H9 (cell line): ENCODE results near the gene DOC2A. TPM values are rescaled to one million over a fixed set of nuclear protein-coding genes. Genes with fewer than 3 reads are reported as not detected.

ENCODE experiments used
- DNase-seq: peaks from one replicate; pipeline ENCODE4 v3.0.0-alpha.2; 2017
- H2AFZ ChIP-seq: one replicate; pipeline ENCODE4 v1.6.1; 2013; ENCODE audit warnings: mild to moderate bottlenecking, low read length, control low read depth, moderate library complexity
- H2AK5ac ChIP-seq: 2 replicates; pipeline ENCODE4 v1.6.1; 2013; ENCODE audit warnings: low read length, control low read depth, mixed read lengths; ENCODE audit not compliant: insufficient read length
- H2BK120ac ChIP-seq: one replicate; pipeline ENCODE4 v1.6.1; 2013; ENCODE audit warnings: low read depth, mild to moderate bottlenecking, low read length, control low read depth, inconsistent platforms; ENCODE audit not compliant: poor library complexity, severe bottlenecking
- H2BK12ac ChIP-seq: 2 replicates; pipeline ENCODE4 v1.6.1; 2013; ENCODE audit warnings: low read length, control low read depth, mixed read lengths, low read depth; ENCODE audit not compliant: insufficient read length
- H2BK15ac ChIP-seq: 2 replicates; pipeline ENCODE4 v1.6.1; 2013; ENCODE audit warnings: low read depth, low read length, control low read depth
- H2BK20ac ChIP-seq: one replicate; pipeline ENCODE4 v1.6.1; 2013; ENCODE audit warnings: low read depth, mild to moderate bottlenecking, low read length, control low read depth, inconsistent platforms; ENCODE audit not compliant: poor library complexity, severe bottlenecking
- H2BK5ac ChIP-seq: 2 replicates; pipeline ENCODE4 v1.6.1; 2013; ENCODE audit warnings: low read length, control low read depth, mixed read lengths; ENCODE audit not compliant: insufficient read length
- H3K14ac ChIP-seq: 2 replicates; pipeline ENCODE4 v1.6.1; 2013; ENCODE audit warnings: low read length, control low read depth; ENCODE audit not compliant: insufficient read depth
- H3K18ac ChIP-seq: 2 replicates; pipeline ENCODE4 v1.6.1; 2013; ENCODE audit warnings: low read depth, mild to moderate bottlenecking, mixed read lengths, low read length, control low read depth; ENCODE audit not compliant: insufficient read length
- H3K23ac ChIP-seq: 2 replicates; pipeline ENCODE4 v1.6.1; 2013; ENCODE audit warnings: low read length, control low read depth, mixed read lengths, low read depth; ENCODE audit not compliant: insufficient read length
- H3K23me2 ChIP-seq: 2 replicates; pipeline ENCODE4 v1.6.1; 2013; ENCODE audit warnings: low read depth, mild to moderate bottlenecking, mixed read lengths, low read length, control low read depth; ENCODE audit not compliant: insufficient read length, poor library complexity, severe bottlenecking
- H3K27ac ChIP-seq: 2 replicates; pipeline ENCODE4 v1.5.1; 2013; ENCODE audit warnings: low read length, control low read depth, mixed read lengths, low read depth; ENCODE audit not compliant: insufficient read length
- H3K27me3 ChIP-seq: 2 replicates; pipeline ENCODE4 v1.6.1; 2013; ENCODE audit warnings: low read length, control low read depth, inconsistent platforms; ENCODE audit not compliant: insufficient read depth
- H3K4ac ChIP-seq: 2 replicates; pipeline ENCODE4 v1.6.1; 2013; ENCODE audit warnings: low read depth, mild to moderate bottlenecking, control low read depth, inconsistent platforms, low read length, moderate library complexity
- H3K4me1 ChIP-seq: 2 replicates; pipeline ENCODE4 v1.6.1; 2013; ENCODE audit warnings: low read length, control low read depth, inconsistent platforms; ENCODE audit not compliant: insufficient read depth
- H3K4me2 ChIP-seq: 2 replicates; pipeline ENCODE4 v1.6.1; 2013; ENCODE audit warnings: low read length, control low read depth, mixed read lengths; ENCODE audit not compliant: insufficient read length, insufficient read depth
- H3K56ac ChIP-seq: 2 replicates; pipeline ENCODE4 v1.6.1; 2013; ENCODE audit warnings: low read depth, mild to moderate bottlenecking, mixed read lengths, low read length, control low read depth; ENCODE audit not compliant: insufficient read length
- H3K79me1 ChIP-seq: 2 replicates; pipeline ENCODE4 v1.6.1; 2013; ENCODE audit warnings: low read depth, mild to moderate bottlenecking, moderate library complexity, low read length, control low read depth, inconsistent platforms; ENCODE audit not compliant: insufficient read depth, poor library complexity, severe bottlenecking
- H3K79me2 ChIP-seq: 2 replicates; pipeline ENCODE4 v1.6.1; 2013; ENCODE audit warnings: low read length, control low read depth, inconsistent platforms; ENCODE audit not compliant: insufficient read depth
- H3K9ac ChIP-seq: 2 replicates; pipeline ENCODE4 v1.6.1; 2013; ENCODE audit warnings: low read length, control low read depth, mixed read lengths; ENCODE audit not compliant: insufficient read length; ENCODE audit errors: extremely low read depth
- H3K9me3 ChIP-seq: one replicate; pipeline ENCODE4 v1.6.1; 2013; ENCODE audit warnings: low read depth, low read length, inconsistent platforms; ENCODE audit not compliant: control insufficient read depth
- H3T11ph ChIP-seq: one replicate; pipeline ENCODE4 v1.6.1; 2013; ENCODE audit warnings: mild to moderate bottlenecking, low read length, control low read depth, inconsistent platforms
- H4K20me1 ChIP-seq: one replicate; pipeline ENCODE4 v1.6.1; 2013; ENCODE audit not compliant: control insufficient read depth, insufficient read length, insufficient read depth
- H4K5ac ChIP-seq: 2 replicates; pipeline ENCODE4 v1.6.1; 2013; ENCODE audit warnings: low read depth, mild to moderate bottlenecking, mixed read lengths, low read length, control low read depth; ENCODE audit not compliant: insufficient read length
- H4K8ac ChIP-seq: replicated peaks from 2 replicates; pipeline ENCODE4 v1.6.1; 2013; ENCODE audit warnings: low read length, control low read depth, mixed read lengths, low read depth; ENCODE audit not compliant: insufficient read length
- H4K91ac ChIP-seq: 2 replicates; pipeline ENCODE4 v1.6.1; 2013; ENCODE audit warnings: low read depth, mild to moderate bottlenecking, moderate library complexity, mixed read lengths, low read length, control low read depth; ENCODE audit not compliant: insufficient read length
- H3K27ac Mint-ChIP-seq, 3 experiments: 2 replicates in 2 of 3; 3 replicates in 1 of 3; pipeline ENCODE4 v1.8.0; 2020 to 2021; ENCODE audit warnings: mixed read lengths in 3 of 3, mild to moderate bottlenecking in 1 of 3, moderate library complexity in 1 of 3
- H3K27me3 Mint-ChIP-seq: 2 replicates; pipeline ENCODE4 v1.8.0; 2021; ENCODE audit warnings: low read depth, mild to moderate bottlenecking, moderate library complexity, mixed read lengths
- H3K36me3 Mint-ChIP-seq, 3 experiments: 2 replicates in 2 of 3; 3 replicates in 1 of 3; pipeline ENCODE4 v1.8.0; 2020 to 2021; ENCODE audit warnings: low read depth in 3 of 3, mixed read lengths in 3 of 3; ENCODE audit not compliant: insufficient read depth in 1 of 3
- H3K4me1 Mint-ChIP-seq, 2 experiments: 2 replicates each; pipeline ENCODE4 v1.8.0; 2020; ENCODE audit warnings: mixed read lengths in 2 of 2
- H3K4me3 Mint-ChIP-seq, 2 experiments: 2 replicates in 1 of 2; 3 replicates in 1 of 2; pipeline ENCODE4 v1.8.0; 2020 to 2021; ENCODE audit warnings: mild to moderate bottlenecking in 2 of 2, mixed read lengths in 2 of 2, moderate library complexity in 1 of 2
- H3K9me3 Mint-ChIP-seq, 2 experiments: 2 replicates in 1 of 2; 3 replicates in 1 of 2; pipeline ENCODE4 v1.8.0; 2020; ENCODE audit warnings: mild to moderate bottlenecking in 2 of 2, mixed read lengths in 2 of 2, moderate library complexity in 1 of 2
- WGBS: extraction: QIAGEN DNeasy Blood & Tissue Kit; methylation state at CpG from one replicate; pipeline ENCODE4 v1.1.7; 2013; ENCODE audit warnings: missing lambda C conversion rate, low lambda C conversion rate, mixed read lengths; ENCODE audit not compliant: insufficient read length; ENCODE audit errors: extremely low coverage; 5-methylcytosine and 5-hydroxymethylcytosine counted together
- total RNA-seq: library from RNA; stranded (reverse); gene quantifications from 2 replicates; pipeline ENCODE4 v1.2.1, GENCODE V29; 2021
- TF ChIP-seq, protein P1 (sequence below): fragments of 200-600 bp; sonication (generic); conservative IDR thresholded peaks from 3 replicates; pipeline ENCODE4 v1.8.0; 2021; ENCODE audit warnings: antibody characterized with exemption, mild to moderate bottlenecking

DOC2A gene
- total RNA-seq, 1 experiment from 2014 or later: 12.2 TPM

DNA sequence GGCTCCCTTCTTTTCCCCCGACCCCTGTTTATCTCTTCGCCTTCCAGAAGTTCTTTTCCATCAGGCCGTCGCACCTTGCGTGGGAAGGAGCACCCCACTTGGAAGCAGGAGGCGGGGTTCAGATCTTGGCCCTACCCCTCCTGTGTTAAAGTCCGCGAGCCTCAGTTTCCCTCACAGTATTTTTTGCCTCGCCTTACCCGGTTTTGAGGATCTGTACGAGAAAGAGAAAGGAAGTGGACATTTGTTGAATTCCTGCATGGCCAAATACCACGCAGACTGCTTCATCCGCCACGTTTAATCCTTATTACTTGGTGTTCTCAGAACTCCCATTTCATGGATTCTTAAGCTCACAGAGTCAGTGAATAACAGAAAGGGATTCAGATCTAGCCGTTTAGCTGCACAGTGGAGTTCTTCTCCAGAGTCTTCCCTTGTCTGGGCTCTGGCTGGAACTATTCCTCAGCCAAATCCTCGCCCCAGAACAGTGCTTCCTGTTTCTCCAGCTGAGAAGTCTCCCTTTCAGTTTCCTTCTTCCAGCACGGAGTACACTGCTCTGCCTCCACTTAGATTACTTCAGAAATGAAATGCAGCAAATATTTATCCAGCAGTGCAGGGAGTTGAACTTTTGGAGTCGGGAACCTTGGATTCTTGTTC, 48.4 kb downstream of the DOC2A start:
- H3K4me1 Mint-ChIP-seq: peaks cover 13 to 16% of the 10 kb centered on the region in 2 experiments
- H4K8ac ChIP-seq: no peak overlapping the region
- TF ChIP-seq, protein P1, sequence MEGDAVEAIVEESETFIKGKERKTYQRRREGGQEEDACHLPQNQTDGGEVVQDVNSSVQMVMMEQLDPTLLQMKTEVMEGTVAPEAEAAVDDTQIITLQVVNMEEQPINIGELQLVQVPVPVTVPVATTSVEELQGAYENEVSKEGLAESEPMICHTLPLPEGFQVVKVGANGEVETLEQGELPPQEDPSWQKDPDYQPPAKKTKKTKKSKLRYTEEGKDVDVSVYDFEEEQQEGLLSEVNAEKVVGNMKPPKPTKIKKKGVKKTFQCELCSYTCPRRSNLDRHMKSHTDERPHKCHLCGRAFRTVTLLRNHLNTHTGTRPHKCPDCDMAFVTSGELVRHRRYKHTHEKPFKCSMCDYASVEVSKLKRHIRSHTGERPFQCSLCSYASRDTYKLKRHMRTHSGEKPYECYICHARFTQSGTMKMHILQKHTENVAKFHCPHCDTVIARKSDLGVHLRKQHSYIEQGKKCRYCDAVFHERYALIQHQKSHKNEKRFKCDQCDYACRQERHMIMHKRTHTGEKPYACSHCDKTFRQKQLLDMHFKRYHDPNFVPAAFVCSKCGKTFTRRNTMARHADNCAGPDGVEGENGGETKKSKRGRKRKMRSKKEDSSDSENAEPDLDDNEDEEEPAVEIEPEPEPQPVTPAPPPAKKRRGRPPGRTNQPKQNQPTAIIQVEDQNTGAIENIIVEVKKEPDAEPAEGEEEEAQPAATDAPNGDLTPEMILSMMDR: no peak
- no peak overlapping the region for H3K14ac ChIP-seq
- no CpG with 5 or more reads among the region's 18 CpGs for WGBS
- no peak overlapping the region for H2AFZ ChIP-seq
- no peaks in the 10 kb centered on the region for H3K79me1 ChIP-seq
- H2BK120ac ChIP-seq: no peak overlapping the region
- no peak overlapping the region for H3K4ac ChIP-seq
- DNase-seq: no peak
- H4K91ac ChIP-seq: no peak overlapping the region
- no peak overlapping the region for H2BK15ac ChIP-seq
- no peaks in the 10 kb centered on the region for H3K9me3 ChIP-seq
- H3K27ac Mint-ChIP-seq: peak overlapping the region in 1 of 3 experiments; percentile 61; a peak in 1 of 7 replicates
- H3K56ac ChIP-seq: no peak overlapping the region
- H3T11ph ChIP-seq: no peak overlapping the region
- H3K23ac ChIP-seq: no peak overlapping the region
- no peaks in the 10 kb centered on the region for H3K9me3 Mint-ChIP-seq
- H3K4me3 Mint-ChIP-seq: peak overlapping the region; percentile 78 to 87
- H3K4me2 ChIP-seq: peak overlapping the region; percentile 47
- H4K5ac ChIP-seq: no peak overlapping the region
- no peak overlapping the region for H2AK5ac ChIP-seq
- no peak overlapping the region for H2BK20ac ChIP-seq
- peaks cover 9% of the 10 kb centered on the region for H3K23me2 ChIP-seq
- H3K4me1 ChIP-seq: no peaks in the 10 kb centered on the region; the same call in 1 of the 2 replicates
- H3K27me3 ChIP-seq: no peaks in the 10 kb centered on the region
- no peak overlapping the region for H2BK5ac ChIP-seq
- H4K20me1 ChIP-seq: no peaks in the 10 kb centered on the region
- no peak overlapping the region for H3K27ac ChIP-seq
- H3K9ac ChIP-seq: peak overlapping the region; percentile 46
- H3K18ac ChIP-seq: no peak overlapping the region
- peaks cover 3 to 16% (median 16%) of the 10 kb centered on the region in 3 experiments for H3K36me3 Mint-ChIP-seq
- H2BK12ac ChIP-seq: no peak overlapping the region
- H3K27me3 Mint-ChIP-seq: peaks cover 4% of the 10 kb centered on the region
- no peaks in the 10 kb centered on the region for H3K79me2 ChIP-seq
